HG02678 (cell line): ENCODE data around the gene UBE2D2.

Source experiments
- ATAC-seq: cut with Tn5 transposase; IDR thresholded peaks from one replicate; pipeline ENCODE4 v1.9.1; 2021; ENCODE audit warnings: mild to moderate bottlenecking, moderate library complexity; ENCODE audit not compliant: unreplicated experiment

Gene UBE2D2

DNA sequence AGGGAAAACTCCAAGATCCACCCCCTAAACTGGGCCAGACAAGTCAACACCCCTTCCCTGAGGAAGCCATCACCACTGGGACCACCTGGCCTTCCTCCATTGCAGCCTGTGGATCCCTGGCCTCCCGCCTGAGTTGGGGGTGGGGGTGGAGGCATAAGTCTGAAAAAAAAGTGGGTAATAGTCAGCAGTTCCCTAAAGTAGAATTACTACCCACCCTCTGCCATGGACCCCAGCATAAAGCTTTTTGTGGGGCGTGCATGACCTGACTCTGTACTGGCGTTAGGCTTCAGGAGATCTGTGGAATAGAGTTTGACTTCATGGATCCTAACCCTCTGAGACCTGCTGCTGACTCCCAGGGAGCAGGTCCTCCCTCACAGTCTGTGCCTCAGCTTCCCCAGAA is 85.0 kb downstream of the UBE2D2 start:
- ATAC-seq = no peak

DNA sequence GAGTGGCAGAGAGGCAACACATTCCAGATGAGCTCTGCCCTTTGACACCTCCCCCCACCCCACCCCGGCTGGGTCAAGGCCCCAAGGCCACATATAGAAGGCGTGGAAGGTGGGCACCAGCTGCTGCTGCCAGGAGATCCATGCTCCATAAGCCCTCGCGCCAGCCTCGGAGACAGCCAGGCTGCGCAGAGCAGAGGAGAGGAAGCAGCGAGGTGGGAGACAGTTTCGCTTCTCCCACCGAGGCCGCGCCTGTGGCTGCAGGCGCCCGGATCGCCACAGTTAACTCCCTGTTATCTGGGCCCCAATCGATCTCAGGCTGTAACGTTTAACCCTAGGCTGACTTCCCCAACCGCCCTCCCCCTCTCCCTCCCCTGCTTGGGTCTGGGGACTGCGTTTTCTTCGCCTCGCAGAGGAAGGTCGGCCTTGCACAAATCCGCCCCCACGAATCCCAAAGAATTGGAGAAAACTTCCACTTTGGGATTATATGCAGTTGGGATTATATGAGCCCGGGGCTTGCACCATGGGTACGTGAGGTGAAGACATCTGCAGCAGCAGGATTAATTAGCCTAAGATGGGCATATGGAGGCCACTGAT is 85.9 kb downstream of the UBE2D2 start:
- no peak for ATAC-seq

DNA sequence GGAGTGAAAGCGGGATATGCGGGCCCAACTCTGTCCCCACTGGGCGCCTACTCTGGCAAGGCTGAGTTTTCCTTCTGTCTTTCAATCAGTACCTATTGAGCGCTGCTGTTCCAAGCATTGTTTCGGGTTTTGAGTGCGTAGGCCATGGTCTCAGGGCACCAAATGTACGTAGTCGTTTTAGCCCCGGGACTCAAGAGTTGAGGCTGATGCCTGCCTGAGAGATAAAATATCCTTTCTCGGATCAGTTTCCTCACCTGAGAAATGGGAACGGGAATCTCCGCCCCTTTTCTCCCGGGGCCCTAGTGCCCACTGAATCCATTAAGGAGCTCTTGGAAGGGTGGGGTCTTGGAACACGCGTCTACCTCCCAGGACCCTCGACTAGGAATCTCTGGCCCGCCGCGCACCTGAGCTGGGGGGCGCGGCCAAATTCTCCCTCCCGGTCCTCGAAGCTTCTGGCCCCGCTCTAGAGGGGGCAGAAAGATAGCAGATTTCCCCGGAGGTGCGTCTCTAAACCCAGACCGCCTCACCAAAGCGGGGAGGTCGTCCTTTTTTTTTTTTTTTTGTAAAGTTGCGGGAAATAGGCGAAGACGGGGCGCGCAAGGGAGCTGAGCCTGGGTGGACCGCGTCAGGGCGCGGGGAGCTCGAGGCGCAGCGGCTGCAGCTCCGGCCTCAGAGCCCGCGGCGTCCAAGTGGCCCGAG is 86.5 kb downstream of the UBE2D2 start:
- ATAC-seq = no peak

DNA sequence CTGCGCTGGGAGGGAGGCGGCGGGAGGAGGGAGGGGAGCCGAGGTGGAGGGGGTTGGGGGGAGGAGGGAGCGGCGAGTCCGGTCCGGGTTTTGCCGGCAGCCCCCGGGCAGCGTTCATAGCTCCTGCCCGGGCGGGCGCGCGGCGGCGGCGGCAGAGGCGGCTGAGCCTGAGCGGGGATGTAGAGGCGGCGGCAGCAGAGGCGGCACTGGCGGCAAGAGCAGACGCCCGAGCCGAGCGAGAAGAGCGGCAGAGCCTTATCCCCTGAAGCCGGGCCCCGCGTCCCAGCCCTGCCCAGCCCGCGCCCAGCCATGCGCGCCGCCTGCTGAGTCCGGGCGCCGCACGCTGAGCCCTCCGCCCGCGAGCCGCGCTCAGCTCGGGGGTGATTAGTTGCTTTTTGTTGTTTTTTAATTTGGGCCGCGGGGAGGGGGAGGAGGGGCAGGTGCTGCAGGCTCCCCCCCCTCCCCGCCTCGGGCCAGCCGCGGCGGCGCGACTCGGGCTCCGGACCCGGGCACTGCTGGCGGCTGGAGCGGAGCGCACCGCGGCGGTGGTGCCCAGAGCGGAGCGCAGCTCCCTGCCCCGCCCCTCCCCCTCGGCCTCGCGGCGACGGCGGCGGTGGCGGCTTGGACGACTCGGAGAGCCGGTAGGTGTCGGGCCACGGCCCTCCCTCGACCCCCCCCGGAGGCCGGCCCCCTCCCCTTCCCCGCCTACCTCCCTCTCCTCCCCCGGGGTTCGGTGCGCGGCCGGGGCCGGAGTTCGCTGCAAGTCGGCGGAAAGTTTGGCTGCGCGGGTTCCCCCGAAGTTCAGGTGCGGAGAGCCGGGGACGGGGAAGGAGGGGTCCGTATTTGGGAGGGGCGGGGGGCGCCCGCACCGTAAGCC is 87.3 kb downstream of the UBE2D2 start, which contains the start of gene CXXC5:
Gene CXXC5 (plus strand): TSS at position 145 of the 877 bp plus-strand sequence. CDS start 32,175 bp downstream, outside the sequence.
- peak; percentile 28 for ATAC-seq

DNA sequence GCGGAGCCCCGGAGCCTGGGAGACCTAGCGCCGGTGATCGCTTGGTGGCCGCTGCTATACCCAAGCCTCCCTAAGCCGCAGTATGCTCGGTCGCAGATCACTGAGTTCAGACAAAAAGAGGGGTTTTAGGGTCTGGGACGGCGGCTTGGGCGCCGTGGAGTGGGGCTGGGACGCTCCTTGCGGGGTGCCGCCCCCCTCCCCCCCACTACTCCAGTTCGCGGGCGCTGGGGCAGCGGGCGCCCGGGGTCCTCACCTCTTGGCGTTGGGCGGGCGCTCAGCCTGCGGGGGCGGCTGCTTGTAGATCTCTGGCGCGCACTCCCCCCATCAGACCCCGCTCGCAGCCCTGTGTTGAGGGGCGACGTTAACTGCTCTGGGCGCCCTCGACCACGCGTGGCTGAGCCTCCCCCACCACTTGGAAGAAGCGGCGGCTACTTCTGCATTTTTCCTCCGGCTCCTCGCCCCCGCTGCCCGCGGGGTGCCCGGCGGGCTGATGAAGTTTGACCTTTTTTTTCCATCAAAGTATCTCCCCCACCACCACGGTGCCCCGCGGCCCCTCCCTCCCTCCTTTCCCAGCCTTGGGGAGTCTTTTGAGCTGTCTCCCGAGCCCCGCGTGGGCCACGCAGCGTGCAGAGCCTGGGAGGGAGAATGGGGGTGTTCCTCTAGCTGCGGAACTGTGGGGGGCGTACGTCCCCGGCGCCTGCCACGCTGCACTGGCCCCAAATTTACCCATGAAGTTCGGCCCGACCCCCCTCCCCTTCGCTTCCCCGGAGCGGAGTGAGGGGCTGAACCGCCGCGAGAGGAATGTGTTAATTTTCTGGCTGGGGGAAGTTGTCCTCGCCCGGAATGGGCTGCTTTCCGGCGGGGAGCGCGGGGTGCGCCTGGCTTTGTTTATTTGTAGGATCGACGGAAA is 88.2 kb downstream of the UBE2D2 start:
- no peak for ATAC-seq

DNA sequence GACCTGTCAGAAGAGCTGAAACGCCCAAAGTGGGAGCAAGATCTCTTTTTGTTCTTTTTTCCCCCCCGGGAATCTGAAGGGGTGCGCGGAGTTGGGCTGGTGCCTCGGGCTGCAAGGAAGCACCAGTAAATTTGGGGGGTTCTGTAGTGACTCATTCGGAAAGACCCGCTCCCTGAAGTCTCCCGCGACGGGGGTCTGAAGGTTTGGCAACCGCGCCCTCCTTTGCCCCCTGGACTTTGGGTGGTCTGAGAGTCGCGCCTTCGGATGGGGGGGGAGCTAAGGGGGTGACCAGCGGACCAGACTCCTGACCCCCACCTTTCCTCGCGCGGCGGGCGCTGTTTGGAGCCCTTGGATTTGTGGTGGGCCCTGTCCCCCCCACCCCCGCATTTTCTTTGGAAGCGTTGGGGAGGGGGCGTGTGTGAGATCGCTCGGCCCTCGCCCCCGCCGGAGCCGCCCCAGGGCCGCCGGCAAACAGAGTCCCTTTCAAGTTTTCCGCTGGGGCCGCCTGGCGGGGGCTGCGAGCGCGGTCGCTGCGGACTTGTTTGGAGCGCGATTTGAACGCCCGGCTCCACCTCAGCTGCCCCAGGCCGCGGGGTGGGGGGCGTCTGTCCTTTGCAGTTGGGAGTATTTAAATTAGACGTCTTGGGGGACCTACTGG is 89.0 kb downstream of the UBE2D2 start:
- no peak for ATAC-seq

DNA sequence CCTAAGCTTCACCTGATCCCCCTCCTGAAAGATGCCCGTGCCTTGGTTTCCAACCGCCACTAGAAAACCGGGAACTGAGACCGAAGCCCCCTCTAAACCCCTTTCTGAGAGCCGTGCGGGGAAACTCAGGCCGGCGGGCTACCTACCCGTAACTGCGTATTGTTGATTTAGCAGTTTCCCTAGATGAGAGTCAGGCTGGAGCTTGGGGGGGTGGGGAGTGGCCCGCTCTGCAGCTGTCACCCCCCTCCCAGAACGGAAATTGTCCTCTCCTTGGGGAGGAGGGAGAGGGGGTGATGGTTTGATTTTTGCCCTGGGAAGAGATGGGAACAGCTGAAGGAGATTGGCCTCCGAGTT is 89.5 kb downstream of the UBE2D2 start:
- ATAC-seq = no peak

DNA sequence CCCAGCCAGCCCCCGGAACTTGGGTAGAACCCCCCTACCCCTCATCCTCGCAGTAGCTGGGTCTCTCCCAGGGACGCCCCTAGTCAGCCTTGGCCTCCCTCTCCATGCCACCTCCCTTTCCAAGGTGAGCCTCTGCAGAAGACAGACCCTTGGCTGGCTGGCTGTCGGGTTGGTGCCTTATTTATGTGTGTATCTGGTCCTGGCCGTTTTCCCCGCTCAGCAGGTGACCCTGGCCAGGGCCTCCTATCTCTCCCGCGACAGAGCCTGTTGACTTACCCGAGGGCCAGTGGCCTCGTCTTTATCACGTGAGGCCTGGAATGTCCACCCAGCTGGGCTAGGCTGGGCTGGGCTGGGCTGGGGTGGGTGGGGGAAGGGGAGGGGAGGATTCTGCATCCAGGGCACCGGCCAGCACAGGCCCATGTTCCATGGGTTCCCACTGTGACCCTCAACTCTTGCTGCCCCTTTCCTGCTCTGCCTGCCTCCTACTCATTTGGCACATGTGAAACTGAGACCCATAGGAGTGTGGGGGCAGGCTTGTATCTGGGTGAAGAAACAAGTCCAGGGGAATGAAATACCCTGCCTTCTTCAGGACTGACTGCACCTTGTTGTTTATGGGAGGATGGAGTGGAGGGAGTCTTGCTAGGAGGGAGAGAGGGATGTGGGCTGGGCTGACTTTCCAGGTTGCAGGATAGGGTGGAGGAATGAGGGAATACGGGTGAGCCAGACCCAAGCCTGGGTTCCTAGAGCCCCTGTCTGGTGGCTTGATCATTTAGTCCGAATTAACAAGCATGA is 90.1 kb downstream of the UBE2D2 start:
- no peak for ATAC-seq

DNA sequence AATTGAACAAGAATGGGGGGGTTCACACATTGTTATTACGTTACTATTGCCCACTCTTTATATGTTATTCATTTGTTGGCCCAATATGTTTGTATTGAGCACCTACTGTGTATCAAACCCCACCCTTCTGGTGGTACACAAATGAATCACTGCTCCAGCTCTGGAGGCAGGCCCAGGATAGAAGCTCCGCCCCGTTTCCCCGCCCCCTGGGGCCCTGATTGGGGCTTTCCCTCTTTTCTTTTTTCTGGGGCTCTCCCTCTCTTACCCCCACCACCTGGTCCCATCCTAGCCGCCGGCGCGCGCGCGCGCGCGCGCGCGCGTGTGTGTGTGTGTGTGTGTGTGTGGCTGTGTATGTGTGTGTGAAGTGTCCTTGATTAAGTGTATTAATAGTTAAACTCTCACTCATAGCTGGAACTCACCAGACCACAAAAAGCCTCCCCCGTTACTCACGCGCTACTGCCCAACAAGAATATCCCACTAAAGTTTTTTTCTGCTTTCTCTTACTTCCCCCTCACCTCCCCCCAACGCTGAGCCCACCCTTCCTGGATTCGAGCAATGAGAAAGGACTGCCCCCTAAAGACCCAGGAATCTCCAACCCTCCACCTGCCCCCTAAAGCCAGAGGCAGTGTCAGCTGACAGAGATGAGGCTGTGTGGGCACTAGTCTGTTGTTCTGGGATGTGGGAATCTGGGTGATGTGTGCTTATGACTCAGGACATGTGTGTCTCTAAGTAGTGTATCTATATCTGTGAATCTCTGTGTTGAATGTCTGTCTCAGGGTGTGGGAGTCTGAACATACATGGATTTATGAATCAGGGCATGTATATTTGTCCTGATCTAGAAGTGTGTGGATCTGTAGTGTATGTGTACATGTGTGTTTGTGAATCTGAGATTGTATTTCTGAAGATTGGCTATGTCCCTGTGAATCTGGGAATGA is 91.0 kb downstream of the UBE2D2 start:
- ATAC-seq = peak; percentile 44

DNA sequence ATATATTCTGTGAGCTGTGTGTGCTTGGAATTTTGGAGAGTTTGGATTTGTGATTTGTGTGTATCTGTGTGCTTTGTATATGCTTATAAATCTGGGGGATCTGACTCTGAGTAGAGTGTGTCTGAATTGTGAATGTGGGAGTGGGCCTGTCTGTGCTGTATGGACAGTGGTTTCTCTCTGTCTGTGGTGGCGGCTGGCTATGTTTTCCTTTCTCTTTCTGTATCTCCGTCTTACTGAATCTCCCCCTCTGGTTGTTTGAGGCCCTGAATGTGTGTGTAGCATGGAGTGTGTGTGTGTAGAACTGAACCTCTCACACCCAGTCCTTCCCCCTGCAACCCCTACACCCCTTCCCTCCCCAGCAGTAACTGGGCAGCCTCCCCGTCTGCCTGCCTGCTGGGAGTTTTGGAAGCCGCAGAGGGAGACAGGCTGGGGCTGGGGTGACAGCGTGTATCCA is 91.7 kb downstream of the UBE2D2 start:
- peak; percentile 37 for ATAC-seq

DNA sequence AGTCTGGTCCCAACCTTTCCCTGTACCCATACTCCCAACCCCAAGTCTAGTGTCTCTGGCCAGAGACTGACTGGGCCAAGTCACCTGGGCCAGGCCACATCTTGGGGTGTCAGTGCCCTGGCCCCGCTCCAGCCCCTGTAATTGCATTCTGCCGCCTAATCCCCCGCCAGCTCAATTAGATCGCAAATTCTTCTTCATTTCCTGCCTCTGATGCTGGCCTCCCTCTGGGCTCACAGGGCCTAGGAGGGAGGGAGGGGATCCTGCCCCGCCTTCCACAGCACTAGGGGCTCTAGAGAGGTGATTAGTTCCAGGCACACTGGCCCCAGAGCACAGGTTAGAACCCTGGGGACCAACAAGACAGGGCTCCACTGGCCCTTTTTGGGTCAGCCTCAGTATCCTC is 92.5 kb downstream of the UBE2D2 start:
- ATAC-seq = no peak

DNA sequence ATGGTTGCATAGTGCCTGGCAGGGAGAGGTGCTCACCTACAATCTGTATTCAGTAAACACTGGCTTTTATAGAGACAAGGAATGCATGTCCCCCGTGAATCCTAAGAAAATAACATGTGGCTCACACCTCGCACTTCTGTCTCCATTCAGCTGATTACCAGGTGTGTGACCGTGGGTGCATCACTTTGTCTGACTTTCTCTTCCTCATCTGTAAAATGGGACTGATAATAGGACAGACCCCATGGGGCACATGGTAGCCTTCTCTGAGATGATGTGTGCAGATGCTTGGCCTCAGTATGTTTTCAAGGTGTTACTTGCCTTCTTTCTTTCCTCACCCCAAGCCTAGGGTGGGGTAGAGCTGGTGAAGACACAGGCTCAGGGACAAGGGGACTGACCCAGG is 93.3 kb downstream of the UBE2D2 start:
- no peak for ATAC-seq

DNA sequence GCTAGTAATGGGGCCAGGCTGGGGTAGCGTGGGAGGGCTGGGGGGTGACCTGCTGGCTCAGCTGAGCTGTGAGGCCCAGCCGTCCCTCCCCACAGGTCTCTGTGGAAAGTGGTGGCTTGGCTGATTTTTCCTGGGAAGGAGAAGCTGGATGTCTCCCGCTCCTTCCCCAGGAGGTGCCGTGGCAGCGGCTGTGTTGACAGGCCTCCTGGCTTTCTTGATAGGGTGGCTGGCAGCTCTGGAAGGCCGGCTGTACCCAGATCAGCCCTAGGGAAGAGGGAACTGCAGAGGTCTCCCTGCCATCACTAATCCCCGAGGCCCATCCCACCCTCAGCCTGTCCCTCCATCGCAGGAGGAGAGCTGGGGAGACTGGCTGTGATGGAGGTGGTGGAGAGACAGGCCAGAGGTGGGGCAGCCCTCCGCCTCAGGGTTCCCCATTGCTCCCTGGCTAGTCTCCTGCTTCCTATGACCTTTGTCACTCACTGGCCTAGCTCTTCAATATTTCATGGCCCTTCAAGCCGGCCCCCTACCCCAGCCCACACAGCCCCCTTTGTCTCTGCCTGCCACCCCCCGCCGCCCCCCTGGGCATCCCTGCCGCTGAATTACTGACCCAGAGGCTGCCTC is 93.8 kb downstream of the UBE2D2 start:
- ATAC-seq = no peak

DNA sequence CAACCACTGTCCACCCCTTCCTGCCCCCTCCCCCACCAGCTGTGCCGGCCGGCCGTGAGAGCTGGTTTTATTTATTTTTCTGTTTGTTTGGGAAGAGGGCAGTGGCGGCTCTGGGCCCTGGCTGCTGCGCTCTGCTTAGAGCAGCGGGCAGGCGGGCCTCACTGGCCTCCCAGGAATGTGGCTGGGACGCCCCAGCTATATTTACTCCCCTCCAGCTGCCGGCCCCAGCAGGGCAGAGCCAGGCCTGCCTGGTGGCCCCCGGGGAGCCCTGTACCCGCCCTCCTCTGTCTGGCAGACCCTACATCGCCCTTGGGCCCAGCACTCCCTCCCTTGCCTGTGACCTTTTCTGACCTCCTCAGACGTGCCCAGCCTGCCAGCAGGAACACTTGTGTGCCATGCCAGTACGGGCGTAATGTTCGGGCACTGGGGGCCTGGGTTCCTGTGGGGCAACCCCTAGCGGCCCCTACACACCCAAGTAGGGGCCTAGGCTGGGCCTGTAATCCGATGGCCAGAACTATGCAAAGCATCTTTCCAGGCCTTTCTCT is 94.7 kb downstream of the UBE2D2 start:
- no peak for ATAC-seq

DNA sequence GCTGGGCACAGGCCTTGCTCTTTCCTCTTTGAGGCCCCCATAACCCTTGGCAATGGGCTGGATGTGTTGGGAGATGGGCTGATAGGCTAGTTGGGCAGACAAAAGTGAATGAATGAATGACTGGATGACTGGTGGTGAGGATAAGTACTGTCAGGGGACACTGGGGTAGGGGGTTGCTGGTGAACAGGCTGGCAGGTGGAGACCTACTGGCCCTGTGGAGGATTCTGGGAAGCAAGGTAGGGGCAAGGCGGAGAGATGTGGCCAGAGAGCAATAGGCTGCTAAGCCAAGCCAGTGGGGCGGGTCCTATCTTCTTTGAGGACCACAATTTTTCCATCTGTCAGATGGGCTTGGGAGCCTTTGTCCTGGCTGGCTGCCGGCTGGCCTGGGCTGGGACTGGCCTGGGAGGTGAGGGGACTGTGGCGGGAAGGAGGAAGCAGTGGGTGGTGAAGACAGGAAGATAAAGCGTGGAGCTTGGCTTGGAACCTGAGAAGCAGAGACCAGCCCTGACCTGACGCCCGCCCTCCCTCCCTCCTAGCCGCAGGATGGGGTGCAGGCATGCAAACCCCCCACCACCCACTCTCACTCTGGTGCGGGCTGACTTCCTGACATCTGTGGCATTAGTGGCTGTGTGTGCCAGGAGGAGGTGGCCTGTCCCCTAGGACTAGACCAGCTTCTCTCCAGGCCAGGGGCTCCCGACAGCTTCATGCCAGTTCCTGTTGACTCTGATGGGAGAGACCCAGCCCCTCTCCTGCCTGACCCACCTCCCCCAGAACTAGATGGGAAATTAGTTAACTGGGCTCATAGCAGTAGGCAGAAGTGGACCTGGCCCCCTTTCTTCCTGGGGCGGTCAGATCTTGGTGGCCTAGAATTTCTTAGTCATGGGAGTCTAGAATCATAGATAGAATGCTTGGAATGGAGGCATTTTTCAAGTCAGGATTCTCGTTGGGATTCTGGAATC is 96.5 kb downstream of the UBE2D2 start:
- no peak for ATAC-seq

DNA sequence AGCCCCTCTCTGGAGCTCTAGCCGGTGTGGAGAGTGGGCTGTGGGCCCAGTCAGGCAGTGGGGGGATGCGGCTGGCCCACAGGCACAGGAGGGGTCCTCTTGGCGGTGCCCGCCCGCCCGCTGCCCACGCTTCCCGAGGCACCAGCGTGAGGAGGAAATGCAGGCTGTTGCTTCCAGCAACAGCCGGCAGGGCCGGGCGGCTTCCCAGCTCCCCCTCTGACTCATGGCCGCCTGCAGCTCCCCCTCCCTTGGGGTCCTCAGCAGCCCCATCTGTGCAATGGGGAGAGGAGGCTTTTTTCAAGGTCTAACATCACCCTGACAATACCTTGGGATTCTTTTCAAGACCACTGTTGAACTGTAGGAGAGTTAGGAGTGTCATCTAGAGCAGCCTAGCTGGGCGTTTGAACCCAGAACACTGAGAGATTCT is 97.4 kb downstream of the UBE2D2 start:
- ATAC-seq = no peak
